ENCODE results near the gene MANEAL.

The MANEAL gene

DNA sequence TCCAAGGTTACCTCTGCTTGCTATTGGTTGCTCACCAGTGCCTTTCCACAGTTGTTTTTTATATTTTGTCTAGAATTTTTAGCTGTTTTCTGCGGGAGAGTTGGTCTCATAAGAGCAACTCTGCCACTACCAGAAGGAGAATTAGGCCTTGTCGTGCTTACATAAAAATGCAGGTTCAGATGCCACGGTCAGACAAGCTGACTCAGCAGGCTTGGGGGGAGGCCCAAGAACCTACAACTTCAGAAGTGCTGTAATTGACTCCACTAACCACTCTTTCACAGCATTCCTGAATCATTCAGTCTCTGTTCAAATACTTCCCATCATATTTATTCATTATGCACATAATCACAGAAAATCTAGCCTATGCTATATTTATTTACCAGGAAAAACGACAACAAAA, 37.5 kb downstream of the MANEAL start:
- no peak for FAIRE-seq

DNA sequence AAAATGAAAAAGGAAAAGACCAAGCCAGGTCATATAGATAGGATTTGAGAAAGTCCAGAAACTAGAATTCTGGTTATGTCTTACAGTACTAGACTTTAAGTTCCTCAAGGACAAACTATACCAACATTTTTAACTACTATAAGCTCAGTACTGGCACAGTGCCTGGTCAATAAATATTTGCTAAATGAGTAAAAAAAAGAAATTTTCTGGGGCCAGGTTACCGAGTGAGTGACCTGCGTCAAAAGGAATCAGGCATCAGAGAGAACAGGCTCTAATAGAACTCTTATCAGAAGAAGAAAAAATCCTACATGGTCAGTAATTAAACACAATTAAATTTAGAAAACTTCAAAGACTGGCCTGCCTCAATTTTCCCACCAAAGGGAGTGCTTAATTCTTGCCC, 38.2 kb downstream of the MANEAL start:
- no peak for FAIRE-seq

GRCh38 chr1:37836788-37837187, 43.1 kb downstream of the MANEAL start:
- no peak for FAIRE-seq

DNA sequence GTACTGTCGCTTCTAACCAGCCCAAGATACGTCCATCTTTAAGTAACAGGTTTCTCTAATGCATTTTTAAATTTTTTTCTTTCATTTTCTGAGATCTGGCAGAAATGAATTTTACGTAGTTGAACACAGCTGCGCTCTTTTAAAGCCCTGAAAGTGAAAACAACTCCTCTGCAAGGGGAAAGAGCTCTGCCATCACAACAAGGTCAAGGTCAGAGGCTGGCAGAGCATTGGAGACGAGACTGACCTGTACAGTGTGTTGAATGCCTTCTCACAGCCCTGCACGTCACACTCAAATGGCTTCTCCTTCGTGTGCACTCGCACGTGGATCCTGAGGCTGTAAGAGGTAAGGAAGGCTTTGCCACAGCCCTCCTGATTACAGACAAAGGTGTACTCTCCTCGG, 46.0 kb downstream of the MANEAL start:
- FAIRE-seq, result no peak

DNA sequence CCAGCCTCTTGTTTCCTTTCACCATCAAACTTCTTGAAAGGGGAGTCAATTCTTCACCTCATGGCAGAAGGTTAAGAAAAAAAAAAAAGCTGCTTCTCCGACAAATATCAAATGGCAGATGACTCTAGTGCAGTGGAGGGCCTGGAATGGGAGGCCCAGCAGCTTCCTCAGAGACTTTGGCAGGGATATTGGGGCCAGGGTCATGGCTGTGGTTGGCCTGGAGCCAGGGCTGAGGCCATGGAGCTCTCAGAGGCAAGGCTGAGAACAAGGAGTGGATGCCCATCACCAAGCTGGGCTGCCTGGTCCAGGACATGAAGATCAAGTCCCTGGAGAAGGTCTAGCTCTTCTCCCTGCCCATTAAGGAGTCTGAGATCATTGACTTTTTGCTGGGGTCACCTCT, 47.1 kb downstream of the MANEAL start:
- FAIRE-seq, result no peak

DNA sequence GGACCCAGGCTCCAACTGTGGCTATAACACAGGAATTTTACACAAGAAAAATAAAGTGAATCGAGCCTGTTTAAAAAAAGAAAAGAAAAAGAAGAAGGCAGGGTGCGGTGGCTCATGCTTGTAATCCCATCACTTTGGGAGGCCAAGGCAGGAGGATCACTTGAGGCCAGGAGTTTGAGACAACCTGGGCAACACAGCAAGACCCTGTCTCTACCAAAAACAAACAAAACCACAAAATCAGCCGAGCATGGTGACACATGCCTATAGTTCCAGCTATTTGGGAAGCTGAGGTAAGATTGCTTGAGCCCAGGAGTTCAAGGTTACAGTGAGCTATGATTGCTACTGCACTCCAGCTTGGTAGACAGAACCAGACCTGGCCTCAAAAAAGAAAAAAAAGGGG, 48.0 kb downstream of the MANEAL start:
- no peak for FAIRE-seq

DNA sequence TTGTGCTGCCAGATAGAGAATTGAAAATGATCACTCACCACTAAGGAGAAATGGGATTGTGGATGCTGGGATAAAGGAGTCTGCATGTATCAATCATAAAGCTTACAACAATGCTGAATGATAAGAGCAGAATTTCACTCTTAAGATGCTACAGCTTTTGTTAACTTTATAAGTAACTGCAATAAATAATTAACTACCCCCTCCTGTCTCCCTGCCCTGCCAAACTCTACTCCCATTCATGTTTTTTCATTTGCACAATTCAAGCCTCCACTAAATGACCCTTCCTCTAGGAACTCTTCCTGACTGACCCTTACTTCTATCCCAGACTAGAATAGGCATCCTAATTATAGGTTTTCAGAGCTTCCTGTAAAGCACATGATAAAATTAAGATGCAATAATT, 50.9 kb downstream of the MANEAL start:
- no peak for FAIRE-seq

DNA sequence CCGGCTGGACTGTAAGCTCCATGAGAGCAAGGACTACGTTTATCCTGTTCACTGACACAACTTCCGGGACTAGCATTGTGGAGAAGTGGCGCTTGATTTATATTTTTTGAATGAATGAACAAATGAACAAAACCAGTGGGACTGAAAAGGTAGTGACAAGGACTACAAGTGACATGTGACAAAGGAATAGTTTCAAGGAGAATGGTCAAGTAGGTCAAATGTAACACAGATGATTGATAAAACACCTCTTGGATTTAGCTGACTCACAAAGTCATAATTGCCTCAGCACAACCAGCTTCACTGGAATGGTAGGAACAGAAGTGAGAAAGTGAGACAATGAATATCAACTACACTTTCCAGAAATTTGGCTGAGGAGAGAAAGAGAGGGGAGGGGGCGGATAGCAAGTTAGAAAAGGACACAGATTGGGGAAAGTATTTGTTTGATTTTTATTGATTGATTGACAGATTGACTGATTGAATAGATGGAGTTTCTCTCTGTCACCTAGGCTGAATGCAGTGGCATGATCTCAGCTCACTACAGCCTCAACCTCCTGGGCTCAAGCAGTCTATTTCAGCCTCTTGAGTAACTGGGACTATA, 51.5 kb downstream of the MANEAL start:
- FAIRE-seq, result no peak

DNA sequence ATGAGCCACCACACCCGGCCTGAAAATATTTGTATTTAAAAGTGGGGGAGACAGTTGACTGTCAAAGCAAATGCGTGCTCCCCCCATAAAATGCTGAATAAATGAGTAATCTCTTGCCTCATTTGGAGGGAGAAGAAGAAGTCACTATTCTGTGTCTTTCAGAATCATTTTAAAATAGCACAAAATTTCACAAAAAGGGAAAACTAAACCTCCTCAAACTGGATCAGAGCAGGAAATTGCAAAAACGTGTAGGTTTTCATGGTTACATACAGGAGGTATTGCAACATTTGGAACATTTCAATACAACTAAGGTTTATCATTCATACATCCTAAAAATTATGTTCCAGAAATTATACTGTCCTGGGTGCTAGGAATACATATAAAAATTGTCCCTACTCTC, 52.1 kb downstream of the MANEAL start:
- FAIRE-seq, result no peak

GRCh38 chr1:37846647-37847339, 53.1 kb downstream of the MANEAL start:
- FAIRE-seq, result no peak

DNA sequence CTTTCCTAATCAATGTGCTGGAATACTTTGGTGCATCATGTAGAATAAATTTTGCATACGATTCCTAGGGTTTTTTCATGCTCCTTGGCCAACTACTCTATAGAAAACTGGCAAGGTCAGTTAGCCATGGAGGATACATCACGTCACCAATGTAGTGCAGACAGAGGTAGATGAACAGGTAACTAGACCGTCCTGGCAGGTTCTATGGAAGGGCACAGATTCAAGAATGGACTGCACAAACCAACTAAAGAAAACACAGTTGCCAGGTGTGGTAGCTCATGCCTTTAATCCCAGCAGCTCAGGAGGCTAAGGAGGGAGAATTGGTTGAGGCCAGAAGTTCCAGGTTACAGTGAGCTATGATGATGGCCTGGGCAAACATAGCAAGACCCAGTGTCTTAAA, 55.8 kb downstream of the MANEAL start:
- FAIRE-seq, result no peak

- FAIRE-seq, result no peak
These were observed 56.8 kb downstream of the MANEAL start for GRCh38 chr1:37850352-37850955.

Data from G401.6 (cell line).